Fibroblast of mammary gland (primary cell): Measurements from ENCODE around the gene CSRP1.
"Not testable (repeated sequence)": the region's sequence is repeated elsewhere in the genome, so short reads cannot be mapped to it uniquely, and the experiment has no call there.

Experiments
- DNase-seq: peaks from one replicate; pipeline ENCODE4 v3.0.0-alpha.2; 2010; ENCODE audit warnings: low read depth
- H3K4me3 ChIP-seq: 2 replicates; pipeline ENCODE4 v1.5.1; 2011; ENCODE audit warnings: low read depth, mild to moderate bottlenecking, low read length, moderate library complexity; ENCODE audit not compliant: control insufficient read depth
- CTCF ChIP-seq: conservative IDR thresholded peaks from 2 replicates; pipeline ENCODE4 v1.5.1; 2011; ENCODE audit warnings: low read depth, low read length, inconsistent platforms; ENCODE audit not compliant: control insufficient read depth, insufficient read depth

The CSRP1 gene

GRCh38 chr1:201531551-201532425, 24.9 kb upstream of the CSRP1 start:
- H3K4me3 ChIP-seq: no peak overlapping the region
- no peak for TF ChIP-seq CTCF
- DNase-seq: peak; percentile 41

GRCh38 chr1:201530741-201531531, 24.0 kb upstream of the CSRP1 start:
- H3K4me3 ChIP-seq: no peak overlapping the region
- DNase-seq: peak; percentile 89
- peak; percentile 90 for TF ChIP-seq CTCF

DNA sequence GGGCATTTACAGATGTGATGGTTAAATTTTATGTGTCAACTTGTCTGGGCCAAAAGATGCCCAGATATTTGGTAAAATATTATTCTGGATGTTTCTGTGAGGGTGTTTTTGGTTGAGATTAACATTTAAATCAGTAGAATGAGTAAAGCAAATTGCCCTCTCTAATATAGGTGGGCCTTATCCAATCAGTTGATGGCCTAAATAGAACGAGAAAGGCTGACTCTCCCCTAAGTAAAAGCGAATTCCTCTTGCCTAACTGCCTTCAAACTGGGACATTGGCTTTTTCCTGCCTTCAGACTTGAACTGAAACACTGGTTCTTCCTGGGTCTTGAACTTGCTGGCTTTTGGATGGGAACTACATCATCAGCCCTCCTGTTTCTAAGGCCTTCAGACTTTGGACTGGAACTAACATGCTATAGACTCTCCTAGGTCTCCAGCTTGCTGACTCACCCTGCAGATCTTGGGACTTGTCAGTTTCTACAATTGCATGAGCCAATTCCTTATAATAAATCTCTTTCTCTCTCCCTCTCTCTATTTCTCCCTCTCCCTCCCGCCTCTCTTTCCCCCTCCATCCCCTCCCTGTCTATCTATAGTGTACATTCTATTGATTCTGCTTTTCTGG, 21.8 kb upstream of the CSRP1 start:
- no peak overlapping the region for H3K4me3 ChIP-seq
- DNase-seq: peak; percentile 70
- no peak for TF ChIP-seq CTCF

- DNase-seq: no peak
- no peak overlapping the region for H3K4me3 ChIP-seq
- no peak for TF ChIP-seq CTCF
Observed at GRCh38 chr1:201527879-201528278, 21.0 kb upstream of the CSRP1 start.

DNA sequence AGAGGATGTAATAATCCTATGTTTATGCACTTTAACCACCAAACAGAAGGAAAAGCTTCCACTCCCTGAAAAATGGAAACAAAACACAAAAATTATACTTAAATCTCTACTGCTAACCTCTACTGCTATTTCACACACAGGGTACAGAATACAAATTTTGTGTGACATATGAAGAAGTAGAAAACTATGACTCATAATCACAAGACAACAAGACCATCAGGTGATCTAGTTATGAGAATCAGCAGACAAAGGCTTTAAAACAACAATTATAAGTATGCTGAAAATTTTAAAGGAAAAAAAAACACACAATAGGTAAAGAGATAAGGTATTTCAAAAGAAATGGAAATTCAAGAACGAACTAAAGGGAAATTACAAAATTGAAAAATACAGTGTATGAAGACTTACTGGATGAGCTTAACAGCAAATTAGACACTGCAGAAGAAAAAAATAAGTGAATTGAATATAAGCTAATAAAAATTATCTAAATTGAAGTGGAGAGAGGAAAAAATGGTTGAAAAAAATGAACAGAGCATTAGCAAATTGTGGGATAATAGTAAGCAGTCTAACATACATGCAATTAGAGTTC, 18.4 kb upstream of the CSRP1 start:
- no peak for TF ChIP-seq CTCF
- no peak overlapping the region for H3K4me3 ChIP-seq
- DNase-seq: no peak

DNA sequence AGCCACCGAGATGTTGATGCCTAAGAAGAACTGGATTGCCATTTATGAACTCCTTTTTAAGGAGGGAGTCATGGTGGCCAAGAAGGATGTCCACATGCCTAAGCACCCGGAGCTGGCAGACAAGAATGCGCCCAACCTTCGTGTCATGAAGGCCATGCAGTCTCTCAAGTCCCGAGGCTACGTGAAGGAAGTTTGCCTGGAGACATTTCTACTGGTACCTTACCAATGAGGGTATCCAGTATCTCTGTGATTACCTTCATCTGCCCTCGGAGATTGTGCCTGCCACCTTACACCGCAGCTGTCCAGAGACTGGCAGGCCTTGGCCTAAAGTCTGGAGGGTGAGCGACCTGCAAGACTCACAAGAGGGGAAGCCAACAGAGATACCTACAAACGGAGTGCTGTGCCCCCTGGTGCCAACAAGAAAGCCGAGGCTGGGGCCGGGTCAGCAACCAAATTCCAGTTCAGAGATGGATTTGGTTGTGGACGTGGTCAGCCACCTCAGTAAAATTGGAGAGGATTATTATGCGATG, 13.2 kb upstream of the CSRP1 start:
- not testable (repeated sequence) for DNase-seq, H3K4me3 ChIP-seq
